NCI-H526 treated with DMSO at 0.1 percent for 48 hours (cell line): ENCODE data around the gene TSPAN12.

Source experiments
- DNase-seq: peaks from one replicate; lab custom pipeline; 2025; lab: John Stamatoyannopoulos, UW

The TSPAN12 gene

GRCh38 chr7:120842121-120842621 is 15.8 kb downstream of the TSPAN12 start:
- DNase-seq = peak; percentile 93

- DNase-seq = no peak
Measured at GRCh38 chr7:120841608-120842007, 16.3 kb downstream of the TSPAN12 start.

GRCh38 chr7:120838281-120838682 is 19.7 kb downstream of the TSPAN12 start:
- peak; percentile 96 for DNase-seq

- no peak for DNase-seq
Measured at GRCh38 chr7:120837599-120837998, 20.3 kb downstream of the TSPAN12 start.

GRCh38 chr7:120836556-120837115 is 21.3 kb downstream of the TSPAN12 start:
- DNase-seq = no peak

- no peak for DNase-seq
Measured at GRCh38 chr7:120834726-120835125, 23.2 kb downstream of the TSPAN12 start.

- peak; percentile 96 for DNase-seq
Measured at GRCh38 chr7:120833546-120833945, 24.4 kb downstream of the TSPAN12 start.

- DNase-seq = no peak
Measured at GRCh38 chr7:120832803-120833202, 25.1 kb downstream of the TSPAN12 start.

GRCh38 chr7:120831260-120831659 is 26.7 kb downstream of the TSPAN12 start:
- no peak for DNase-seq

- no peak for DNase-seq
Measured at GRCh38 chr7:120829487-120829886, 28.5 kb downstream of the TSPAN12 start.

- DNase-seq = no peak
Measured at GRCh38 chr7:120828528-120828927, 29.4 kb downstream of the TSPAN12 start.

- no peak for DNase-seq
Measured at GRCh38 chr7:120827371-120828118, 30.4 kb downstream of the TSPAN12 start.

- no peak for DNase-seq
Measured at GRCh38 chr7:120825576-120825975, 32.4 kb downstream of the TSPAN12 start.

GRCh38 chr7:120825152-120825551 is 32.8 kb downstream of the TSPAN12 start:
- no peak for DNase-seq

GRCh38 chr7:120819861-120820260 is 38.1 kb downstream of the TSPAN12 start:
- DNase-seq = peak; percentile 48

- no peak for DNase-seq
Measured at GRCh38 chr7:120817851-120818250, 40.1 kb downstream of the TSPAN12 start.

- DNase-seq = no peak
Measured at GRCh38 chr7:120814253-120814939, 43.5 kb downstream of the TSPAN12 start.

- no peak for DNase-seq
Measured at GRCh38 chr7:120813546-120814252, 44.2 kb downstream of the TSPAN12 start.

GRCh38 chr7:120813089-120813488 is 44.9 kb downstream of the TSPAN12 start:
- no peak for DNase-seq

GRCh38 chr7:120809260-120809659 is 48.7 kb downstream of the TSPAN12 start:
- DNase-seq = no peak

GRCh38 chr7:120807390-120807789 is 50.6 kb downstream of the TSPAN12 start:
- no peak for DNase-seq

GRCh38 chr7:120806669-120807068 is 51.3 kb downstream of the TSPAN12 start:
- DNase-seq = no peak
